Nephron progenitor cell (in vitro differentiated cells): ENCODE measurements around the gene DFFB.

Experiments
- DNase-seq: peaks from one replicate; pipeline ENCODE4 v3.0.0; 2021
- H3K27ac Mint-ChIP-seq: 2 replicates; pipeline ENCODE4 v1.8.0; 2021; ENCODE audit warnings: mild to moderate bottlenecking, moderate library complexity, mixed read lengths
- H3K27me3 Mint-ChIP-seq: 2 replicates; pipeline ENCODE4 v1.8.0; 2021; ENCODE audit warnings: mild to moderate bottlenecking, low read depth, mixed read lengths; ENCODE audit not compliant: poor library complexity
- H3K36me3 Mint-ChIP-seq: 2 replicates; pipeline ENCODE4 v1.8.0; 2021; ENCODE audit warnings: low read depth, mixed read lengths
- H3K4me1 Mint-ChIP-seq: 2 replicates; pipeline ENCODE4 v1.8.0; 2021; ENCODE audit warnings: mixed read lengths
- H3K4me3 Mint-ChIP-seq: 2 replicates; pipeline ENCODE4 v1.8.0; 2021; ENCODE audit warnings: mild to moderate bottlenecking, moderate library complexity, mixed read lengths
- H3K9me3 Mint-ChIP-seq: 2 replicates; pipeline ENCODE4 v1.8.0; 2021; ENCODE audit warnings: mild to moderate bottlenecking, moderate library complexity, mixed read lengths
- TF ChIP-seq, protein P1 (sequence below): fragments of 200-600 bp; sonication (generic); IDR thresholded peaks from 2 replicates; pipeline ENCODE4 v1.5.0; 2021; ENCODE audit warnings: antibody characterized with exemption

The DFFB gene

GRCh38 chr1:3869751-3870301 lies 12.6 kb downstream of the DFFB start:
- Mint-ChIP-seq H3K9me3 (peaks cover 5% of the 10 kb centered on the region), H3K4me1 (peaks cover 24% of the 10 kb centered on the region), H3K4me3 (no peak overlapping the region)

DNA sequence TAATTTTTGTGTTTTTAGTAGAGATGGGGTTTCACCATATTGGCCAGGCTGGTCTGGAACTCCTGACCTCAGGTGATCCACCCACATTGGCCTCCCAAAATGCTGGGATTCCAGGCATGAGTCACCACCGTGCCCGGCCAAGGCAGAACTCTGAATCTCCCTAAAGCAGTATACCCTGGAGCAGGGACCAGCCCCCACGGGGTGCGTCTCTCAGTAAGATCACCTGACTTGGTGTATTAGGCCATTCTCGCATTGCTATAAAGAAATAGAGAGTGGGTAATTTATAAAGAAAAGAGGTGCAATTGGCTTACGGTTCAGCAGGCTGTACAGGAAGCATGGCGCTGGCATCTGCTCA lies 14.2 kb downstream of the DFFB start:
- H3K36me3 Mint-ChIP-seq: peaks cover 64% of the 10 kb centered on the region
- peaks cover 18% of the 10 kb centered on the region for H3K4me1 Mint-ChIP-seq
- DNase-seq: no peak
- TF ChIP-seq, protein P1, sequence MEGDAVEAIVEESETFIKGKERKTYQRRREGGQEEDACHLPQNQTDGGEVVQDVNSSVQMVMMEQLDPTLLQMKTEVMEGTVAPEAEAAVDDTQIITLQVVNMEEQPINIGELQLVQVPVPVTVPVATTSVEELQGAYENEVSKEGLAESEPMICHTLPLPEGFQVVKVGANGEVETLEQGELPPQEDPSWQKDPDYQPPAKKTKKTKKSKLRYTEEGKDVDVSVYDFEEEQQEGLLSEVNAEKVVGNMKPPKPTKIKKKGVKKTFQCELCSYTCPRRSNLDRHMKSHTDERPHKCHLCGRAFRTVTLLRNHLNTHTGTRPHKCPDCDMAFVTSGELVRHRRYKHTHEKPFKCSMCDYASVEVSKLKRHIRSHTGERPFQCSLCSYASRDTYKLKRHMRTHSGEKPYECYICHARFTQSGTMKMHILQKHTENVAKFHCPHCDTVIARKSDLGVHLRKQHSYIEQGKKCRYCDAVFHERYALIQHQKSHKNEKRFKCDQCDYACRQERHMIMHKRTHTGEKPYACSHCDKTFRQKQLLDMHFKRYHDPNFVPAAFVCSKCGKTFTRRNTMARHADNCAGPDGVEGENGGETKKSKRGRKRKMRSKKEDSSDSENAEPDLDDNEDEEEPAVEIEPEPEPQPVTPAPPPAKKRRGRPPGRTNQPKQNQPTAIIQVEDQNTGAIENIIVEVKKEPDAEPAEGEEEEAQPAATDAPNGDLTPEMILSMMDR: no peak
- no peak overlapping the region for H3K4me3 Mint-ChIP-seq
- H3K9me3 Mint-ChIP-seq: peaks cover 5% of the 10 kb centered on the region
- H3K27me3 Mint-ChIP-seq: peaks cover 5% of the 10 kb centered on the region
- H3K27ac Mint-ChIP-seq: no peak overlapping the region

More at GRCh38 chr1:3869751-3870301, 12.6 kb downstream of the DFFB start:
- H3K36me3 Mint-ChIP-seq: peaks cover 48% of the 10 kb centered on the region
- peak overlapping the region; percentile 61 for H3K27ac Mint-ChIP-seq
- peak; percentile 53 for DNase-seq
- TF ChIP-seq, protein P1: no peak
- H3K27me3 Mint-ChIP-seq: peaks cover 5% of the 10 kb centered on the region

GRCh38 chr1:3872546-3872945 lies 15.3 kb downstream of the DFFB start:
- Mint-ChIP-seq H3K9me3 (peaks cover 5% of the 10 kb centered on the region), H3K4me3 (no peak overlapping the region), H3K36me3 (peaks cover 62% of the 10 kb centered on the region), H3K4me1 (peaks cover 18% of the 10 kb centered on the region), H3K27ac (no peak overlapping the region), H3K27me3 (no peaks in the 10 kb centered on the region)
- TF ChIP-seq, protein P1: no peak
- DNase-seq: no peak

- Mint-ChIP-seq H3K27ac (no peak overlapping the region), H3K4me1 (peaks cover 8% of the 10 kb centered on the region), H3K36me3 (peaks cover 72% of the 10 kb centered on the region), H3K4me3 (no peak overlapping the region), H3K27me3 (no peaks in the 10 kb centered on the region), H3K9me3 (peaks cover 16% of the 10 kb centered on the region)
- no peak for DNase-seq
- TF ChIP-seq, protein P1: no peak
These were observed 17.5 kb downstream of the DFFB start for GRCh38 chr1:3874736-3875135.

- Mint-ChIP-seq H3K27ac (no peak overlapping the region), H3K9me3 (peaks cover 19% of the 10 kb centered on the region), H3K4me1 (no peaks in the 10 kb centered on the region), H3K4me3 (no peak overlapping the region), H3K36me3 (peaks cover 74% of the 10 kb centered on the region), H3K27me3 (no peaks in the 10 kb centered on the region)
- TF ChIP-seq, protein P1: no peak
- DNase-seq: no peak
These were observed 19.4 kb downstream of the DFFB start for GRCh38 chr1:3876716-3877115.

DNA sequence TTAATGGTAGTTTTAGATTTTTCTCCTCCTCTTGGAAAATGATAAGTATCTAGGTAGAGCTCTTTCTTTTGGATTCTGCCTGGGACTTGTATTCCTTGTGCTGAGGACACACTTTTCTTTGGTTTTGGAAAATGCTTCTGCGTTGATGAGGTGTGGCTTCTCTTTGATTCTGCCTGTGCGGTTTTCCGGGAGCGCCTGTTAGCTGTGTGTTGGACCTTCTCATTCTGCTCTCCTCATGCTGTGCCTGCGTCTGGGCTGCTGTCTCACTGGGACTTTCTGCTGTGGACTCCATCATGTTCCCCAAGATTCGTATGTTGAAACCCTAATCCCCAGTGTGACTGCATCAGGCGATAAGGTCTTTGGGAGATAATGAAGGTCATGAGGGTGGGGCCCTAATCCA lies 21.8 kb downstream of the DFFB start:
- Mint-ChIP-seq H3K4me1 (no peaks in the 10 kb centered on the region), H3K27ac (no peak overlapping the region), H3K36me3 (peaks cover 71% of the 10 kb centered on the region), H3K27me3 (no peaks in the 10 kb centered on the region), H3K4me3 (no peak overlapping the region), H3K9me3 (peaks cover 19% of the 10 kb centered on the region)
- TF ChIP-seq, protein P1: no peak
- no peak for DNase-seq
